Activated T-cell treated with anti-CD3 and anti-CD28 coated beads for 4 hours (primary cell): ENCODE data around the gene FBXW11.
"Not testable (repeated sequence)": the region's sequence is repeated elsewhere in the genome, so short reads cannot be mapped to it uniquely, and the experiment has no call there.

Source experiments
- DNase-seq: peaks from one replicate; pipeline ENCODE4 v3.0.0-alpha.2; 2020

Gene FBXW11

DNA sequence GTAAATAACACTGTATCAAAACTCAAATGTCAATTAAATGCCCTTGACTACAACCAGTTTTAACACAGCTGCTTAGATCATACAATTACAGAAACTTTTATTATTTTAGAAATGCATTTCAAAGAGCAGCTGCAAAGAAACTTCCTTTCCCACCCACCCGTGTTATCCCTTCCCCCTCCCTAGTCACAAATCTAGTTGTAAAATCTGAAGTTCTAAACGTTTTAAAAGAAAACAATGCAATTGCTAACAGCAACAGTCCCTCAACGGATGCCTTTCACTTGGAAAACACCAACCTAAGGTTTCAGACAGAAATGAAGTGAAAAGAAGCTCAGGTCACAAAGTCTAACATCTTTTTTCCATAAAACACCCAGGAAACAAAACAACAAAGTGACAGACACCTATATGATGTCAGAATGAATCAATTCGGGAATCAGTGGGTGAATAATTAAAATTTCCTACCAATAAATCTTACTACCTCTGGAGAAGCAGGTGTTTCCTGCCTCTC, 100.3 kb downstream of the FBXW11 start:
- DNase-seq: no peak

DNA sequence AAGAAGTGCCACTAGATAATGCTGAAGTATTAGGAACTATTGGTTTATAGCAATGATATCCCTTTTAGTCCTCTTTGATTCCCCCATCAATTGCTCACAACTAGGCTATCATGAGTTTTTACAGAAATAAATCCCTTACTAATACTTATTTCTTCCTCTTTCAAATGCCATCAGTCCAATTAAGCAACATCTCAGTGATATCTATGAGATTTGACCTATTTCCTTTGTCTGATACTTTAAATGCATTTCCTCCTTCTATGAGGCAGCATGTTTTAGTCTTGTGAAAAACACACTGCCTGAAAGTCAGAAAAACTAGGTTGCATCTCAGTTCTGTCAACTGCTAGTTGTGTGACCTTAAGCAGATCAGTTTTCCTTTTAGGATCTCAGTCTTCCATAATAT, 101.6 kb downstream of the FBXW11 start:
- DNase-seq: no peak

DNA sequence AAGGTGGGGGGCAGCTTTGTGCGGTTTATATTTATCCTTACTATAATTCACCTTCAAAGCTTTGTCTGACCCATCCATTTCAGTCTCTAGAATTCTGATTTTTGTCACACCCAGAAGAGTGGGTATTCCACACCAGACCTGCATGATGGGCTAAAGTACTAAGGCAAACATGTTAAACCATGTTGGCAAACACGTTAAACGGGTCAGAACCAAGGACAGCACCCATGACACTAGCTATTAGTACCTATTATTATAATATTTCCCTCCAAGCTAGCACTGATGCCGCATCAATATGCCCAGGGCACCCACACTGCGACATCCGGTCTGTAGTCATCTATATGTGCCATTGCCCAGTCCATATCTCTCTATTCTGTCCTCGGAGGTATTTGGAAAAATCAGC, 104.7 kb downstream of the FBXW11 start:
- DNase-seq: no peak

DNA sequence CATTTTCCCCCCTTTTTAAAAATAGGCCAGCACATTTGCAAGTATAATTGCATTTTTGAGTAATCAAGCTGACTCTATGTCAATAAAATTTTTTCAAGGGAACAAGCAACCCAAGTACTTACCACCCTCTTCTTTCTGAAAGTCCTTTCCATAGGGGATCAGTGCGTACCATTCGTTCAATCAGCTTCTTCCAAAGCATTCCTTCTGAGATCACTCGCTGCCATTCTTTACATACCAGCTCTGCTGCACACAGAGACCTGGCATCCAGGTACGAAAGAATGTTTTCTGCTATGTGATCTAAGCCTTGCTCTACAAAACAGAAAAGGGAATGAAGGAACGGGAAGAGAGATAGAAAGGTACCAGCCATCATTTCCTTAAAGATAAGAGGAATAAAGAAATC, 106.6 kb downstream of the FBXW11 start:
- DNase-seq: no peak

DNA sequence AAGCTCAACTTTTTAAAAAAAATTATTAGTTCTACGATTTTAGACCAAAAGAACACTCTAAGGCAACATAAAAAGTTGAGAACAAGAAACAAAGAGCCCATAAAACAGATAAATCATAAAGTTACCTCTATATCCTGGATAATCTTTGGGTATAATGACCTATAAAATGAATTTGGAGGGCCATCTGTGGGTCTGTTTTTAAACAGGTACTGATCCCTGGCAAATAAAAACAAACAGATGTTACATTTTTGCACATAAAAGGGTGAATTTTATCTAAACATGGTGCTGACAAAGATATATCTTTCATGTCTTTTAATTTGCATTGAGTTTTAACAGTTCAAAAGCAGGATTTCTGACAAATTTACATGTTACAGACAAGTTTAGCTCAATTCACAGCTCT, 107.6 kb downstream of the FBXW11 start:
- DNase-seq: no peak

DNA sequence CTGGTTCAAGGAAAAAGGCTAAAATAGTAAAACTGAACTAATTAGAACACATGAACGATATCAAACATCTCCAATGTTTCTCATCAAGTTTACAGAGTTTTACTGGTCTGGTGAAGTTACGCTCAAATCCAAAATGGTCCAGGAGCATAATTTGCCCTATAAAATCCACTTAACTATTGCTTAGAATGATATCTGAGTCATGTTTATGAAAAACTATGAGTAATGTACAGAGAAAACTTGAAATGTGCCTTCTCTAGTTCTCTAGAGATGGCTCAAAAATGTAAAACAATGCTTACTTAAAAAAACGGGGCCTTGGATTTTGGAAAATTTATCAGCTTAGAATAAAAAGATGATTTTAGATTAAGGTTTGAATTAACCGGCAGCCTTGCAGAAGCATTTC, 108.1 kb downstream of the FBXW11 start:
- no peak for DNase-seq

DNA sequence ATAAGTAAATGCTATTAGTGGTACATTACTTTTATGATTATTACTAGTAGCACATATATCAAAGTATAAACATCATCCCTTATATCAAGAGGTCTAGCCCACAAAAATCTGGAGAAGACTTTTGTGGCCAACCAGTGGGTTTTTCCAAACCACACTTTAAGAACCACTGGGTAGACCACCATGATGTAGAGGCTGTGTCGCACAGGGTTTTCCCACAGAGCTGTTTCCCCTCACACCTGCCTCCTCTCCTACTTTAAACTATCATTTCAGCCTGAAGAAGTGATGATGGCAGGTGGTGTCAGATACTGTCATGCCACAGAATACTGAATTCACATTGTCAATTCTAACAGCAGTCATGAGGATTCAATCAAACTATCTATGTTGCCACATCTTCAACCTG, 109.2 kb downstream of the FBXW11 start:
- DNase-seq: no peak

DNA sequence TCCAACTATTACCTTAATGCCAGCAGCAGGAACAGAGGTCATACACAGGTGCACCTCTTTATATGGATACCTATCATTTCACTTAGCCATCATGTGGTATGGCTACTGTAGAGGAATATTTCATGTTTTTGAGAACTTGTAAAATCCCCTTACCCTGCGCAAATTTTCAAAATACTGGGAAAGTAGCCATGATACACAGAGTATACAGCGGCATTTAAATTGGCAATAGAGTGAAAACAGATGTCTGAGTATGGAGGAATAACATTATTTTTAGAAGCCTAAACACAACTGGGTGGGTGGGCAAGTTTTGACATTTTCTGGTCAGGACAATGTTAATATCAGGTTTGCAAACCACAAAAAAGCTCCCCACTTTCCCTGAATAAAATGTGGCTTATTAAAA, 111.4 kb downstream of the FBXW11 start:
- no peak for DNase-seq

DNA sequence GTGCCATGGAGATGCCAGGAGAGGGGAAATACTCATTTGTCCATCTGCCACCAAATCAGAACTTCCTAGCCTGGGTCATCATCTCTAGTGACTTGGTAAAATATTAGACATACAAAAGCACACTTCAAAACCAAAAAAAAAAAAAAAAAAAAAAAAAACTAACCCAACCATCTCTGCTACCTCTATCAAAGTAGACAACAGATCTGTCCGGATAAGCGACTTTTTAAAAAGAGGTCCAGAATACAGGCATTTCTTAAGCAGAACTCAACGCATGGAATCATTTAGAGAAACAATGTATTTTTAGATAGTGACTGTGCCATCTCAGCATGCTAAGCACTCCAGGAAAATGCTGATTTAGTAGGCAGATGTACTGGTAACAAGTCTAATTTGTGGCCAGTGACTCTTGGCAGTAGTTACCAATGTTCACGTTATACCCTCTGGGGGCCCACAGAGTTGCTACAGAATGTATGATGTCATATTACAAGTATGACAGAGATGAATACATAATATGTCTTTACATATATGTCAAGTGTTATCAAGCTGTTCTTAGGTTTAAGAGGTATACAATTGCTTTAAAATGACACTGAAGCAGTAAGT, 113.0 kb downstream of the FBXW11 start:
- DNase-seq: no peak

DNA sequence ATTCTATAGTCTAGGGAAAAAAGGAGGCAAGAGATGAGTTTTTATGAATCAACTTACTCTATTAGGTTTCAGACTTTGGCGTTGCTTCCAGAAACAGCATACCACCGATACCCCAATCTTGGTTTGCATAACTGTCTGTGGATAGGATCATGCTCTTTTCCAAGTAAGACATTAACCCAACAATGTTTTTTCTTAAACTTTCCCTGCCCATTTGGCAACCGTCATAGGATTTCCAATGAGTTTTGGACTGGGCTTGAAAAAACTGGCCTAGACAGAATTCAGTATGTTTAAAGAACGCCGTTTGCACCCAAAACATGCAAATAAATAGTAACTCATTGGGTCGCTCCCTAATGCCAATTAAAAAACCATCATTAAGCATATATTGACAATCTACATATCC, 114.8 kb downstream of the FBXW11 start:
- no peak for DNase-seq

DNA sequence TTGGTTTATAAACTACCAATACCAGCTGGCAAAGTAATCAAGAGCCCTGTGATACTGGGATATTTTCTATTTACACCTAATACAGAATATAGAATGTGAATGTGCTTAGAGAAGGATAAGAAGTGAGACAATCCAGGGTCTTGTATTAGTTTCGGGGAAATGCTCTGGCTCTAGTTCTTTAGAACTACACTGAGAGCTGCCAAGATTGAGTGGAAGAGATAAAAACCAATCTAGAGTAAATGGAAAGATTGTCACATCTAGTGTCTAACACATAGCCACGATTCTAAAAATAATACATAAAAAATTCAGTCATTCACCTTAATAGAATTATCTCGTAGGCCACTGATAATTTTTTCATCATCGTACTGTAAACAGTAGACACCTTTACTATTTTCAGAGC, 115.3 kb downstream of the FBXW11 start:
- DNase-seq: no peak

DNA sequence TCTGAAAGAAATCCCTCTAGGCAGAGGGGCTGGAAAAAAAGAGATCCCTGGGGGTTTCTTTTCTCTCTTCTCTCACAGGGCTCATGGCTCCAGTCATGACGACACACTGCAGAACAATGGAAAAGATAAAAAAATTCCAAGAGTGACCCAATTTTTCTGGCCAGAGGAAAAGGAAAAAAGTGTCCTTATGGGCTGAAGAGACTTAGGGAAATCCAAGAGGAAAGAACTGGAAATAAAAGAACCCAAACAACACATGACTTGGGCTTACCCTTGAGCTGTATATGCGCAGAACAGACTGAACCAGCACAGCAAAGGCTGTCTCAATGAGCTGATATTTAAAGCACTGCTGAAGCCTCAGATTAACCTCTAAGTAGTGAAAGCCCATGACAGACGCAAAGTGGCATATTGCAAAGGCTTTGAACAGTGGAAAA, 118.4 kb downstream of the FBXW11 start:
- no peak for DNase-seq

DNA sequence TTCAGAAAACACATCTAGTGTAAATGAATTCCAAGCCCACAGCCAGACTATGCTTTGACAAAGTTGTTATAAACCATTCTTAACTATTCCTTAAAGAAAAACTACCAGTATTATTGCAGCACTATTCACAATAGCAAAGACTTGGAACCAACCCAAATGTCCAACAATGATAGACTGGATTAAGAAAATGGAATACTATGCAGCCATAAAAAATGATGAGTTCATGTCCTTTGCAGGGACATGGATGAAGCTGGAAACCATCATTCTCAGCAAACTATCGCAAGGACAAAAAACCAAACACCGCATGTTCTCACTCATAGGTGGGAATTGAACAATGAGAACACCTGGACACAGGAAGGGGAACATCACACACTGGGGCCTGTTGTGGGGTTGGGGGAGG, 120.4 kb downstream of the FBXW11 start:
- DNase-seq: not testable (repeated sequence)

DNA sequence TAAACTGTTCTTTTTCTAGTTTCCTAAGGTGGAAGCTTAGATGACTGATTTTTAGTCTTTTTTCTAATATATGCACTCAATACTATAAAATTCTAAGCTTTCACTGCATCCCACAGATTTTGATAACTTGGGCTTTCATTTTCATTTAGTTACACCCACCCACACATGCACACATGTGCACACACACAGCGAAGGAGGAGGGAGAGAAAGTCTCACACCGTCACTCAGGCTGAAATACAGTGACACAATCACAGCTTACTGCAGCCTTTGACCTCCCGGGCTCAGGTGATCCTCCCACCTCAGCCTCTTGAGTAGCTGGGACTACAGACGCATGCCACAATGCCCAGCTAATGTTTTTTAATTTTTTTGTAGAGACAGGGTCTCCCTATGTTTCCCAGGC, 124.3 kb downstream of the FBXW11 start:
- no peak for DNase-seq

DNA sequence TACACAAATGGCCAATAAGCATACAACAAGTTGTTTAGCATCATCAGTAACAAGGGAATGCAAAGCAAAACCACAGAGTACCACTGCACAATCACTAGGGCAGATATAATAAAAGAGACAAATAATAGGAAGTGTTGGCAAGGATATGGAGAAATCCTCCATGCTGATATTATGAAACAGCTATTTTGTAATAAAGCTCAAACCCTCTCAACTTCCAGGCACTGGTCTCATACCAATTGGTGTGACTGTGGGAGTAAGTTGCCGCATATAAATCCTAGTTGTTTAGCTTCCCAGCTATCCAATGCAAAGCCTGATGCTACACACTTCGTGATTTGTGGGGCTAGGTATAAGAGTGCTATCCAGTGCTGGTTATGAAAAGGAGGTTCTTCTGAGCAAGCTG, 132.2 kb downstream of the FBXW11 start:
- DNase-seq: no peak

DNA sequence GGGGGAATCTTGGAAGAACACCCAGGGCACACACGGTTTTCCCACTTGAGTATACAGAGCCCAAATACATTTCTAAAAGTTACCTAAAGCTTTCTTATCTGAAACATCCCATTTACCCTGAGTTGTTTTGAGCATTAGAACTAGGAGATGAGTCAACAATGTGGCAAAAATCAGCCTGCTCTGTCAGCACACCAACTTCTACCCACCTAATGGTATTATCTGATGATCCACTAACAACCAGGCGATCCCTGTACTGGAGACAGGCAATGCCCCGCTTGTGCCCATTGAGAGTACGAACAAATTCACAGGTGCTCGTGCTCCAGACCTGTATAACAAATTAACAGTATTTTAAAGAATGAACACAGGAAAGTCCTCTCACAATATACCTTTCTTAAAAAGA, 133.8 kb downstream of the FBXW11 start:
- DNase-seq: no peak

DNA sequence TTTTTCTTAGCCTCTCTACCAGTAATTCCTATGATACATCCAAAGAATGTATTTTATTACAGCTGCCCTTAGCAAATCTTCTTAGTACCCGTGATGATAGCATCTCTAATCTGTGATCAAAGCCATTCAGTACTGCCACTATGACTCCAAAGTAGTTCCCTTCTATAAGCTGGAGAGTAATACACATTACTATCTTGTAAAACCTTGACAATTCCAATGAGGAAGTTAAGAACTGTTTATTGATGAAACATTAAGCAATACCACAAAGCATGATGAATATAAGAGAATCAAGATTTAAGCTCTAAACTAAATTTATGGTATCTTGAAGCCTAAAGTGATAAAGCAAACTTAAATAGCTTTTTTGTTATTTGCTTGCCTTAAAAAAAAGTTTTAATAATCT, 134.7 kb downstream of the FBXW11 start:
- no peak for DNase-seq

DNA sequence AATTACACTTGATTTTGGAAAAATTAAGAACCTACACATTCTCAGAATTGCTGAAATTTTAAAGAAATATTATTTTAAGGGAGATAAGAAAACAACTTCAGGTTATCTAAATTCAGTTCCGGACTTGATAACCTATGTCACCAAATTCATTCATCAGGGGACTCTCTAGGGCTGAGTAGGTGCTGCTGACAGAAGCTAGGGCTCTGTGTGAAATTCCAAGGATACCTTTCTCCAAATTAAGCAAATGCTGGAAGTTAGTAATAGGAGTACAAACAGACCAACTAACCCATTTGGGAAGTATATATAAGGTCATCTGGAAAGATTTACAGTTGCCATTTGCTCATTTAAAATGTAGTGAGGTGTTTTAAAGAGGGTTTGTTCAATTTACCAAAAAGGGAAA, 136.5 kb downstream of the FBXW11 start:
- DNase-seq: no peak

DNA sequence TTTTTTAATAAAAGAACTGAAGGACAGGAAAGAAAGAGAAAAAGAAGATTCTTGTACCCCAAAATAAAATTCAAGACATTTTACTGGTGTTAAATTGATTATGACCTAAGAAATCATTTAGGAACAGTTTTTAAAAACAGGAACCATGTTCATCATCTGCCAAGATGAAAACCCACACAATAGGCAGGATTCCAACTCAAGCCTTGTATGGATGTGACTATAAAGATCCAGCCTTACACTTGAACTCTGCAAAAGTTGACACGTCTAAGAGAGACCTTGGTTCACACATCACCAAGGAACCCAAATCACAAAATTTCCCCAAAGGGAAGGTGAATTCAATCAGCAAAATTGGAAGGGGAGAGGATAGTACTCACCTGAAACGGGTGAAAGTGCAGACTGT, 138.2 kb downstream of the FBXW11 start:
- DNase-seq: no peak

DNA sequence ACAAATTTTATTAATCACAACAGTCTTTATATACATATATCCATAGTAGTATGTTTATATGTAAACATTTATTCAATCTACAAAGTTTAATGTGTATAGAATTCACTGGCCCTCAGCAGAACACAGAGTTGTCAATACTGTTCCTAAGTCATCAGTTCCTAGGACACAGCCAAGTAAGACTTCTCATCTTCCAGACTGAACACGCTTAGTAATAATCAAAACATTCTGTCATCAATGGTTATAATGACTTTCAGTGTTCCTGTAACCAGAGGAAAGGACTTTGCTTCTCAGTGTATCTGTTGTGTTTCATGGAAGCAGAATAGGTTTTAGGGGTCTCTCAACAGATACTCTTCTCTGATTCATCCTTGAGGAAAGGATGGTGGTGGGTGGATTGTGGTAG, 138.7 kb downstream of the FBXW11 start:
- DNase-seq: no peak

DNA sequence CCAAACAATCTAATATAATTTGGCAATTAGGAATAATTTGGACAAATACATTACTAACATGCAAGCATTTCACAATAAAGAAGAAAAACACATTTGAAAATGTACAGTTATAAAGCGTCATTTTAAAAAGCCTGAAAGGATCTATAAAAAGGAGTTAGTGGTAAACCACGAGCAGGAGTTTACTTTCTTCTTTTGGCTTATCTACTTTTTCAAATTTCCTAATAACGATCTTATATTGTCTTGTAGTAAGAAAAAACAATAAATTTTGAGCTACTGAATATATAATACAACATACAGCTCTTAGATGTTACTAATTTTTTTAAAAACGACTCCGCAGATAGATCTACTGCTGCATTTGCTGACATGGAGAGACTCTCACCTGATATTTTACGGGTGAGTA, 141.0 kb downstream of the FBXW11 start:
- DNase-seq: no peak

DNA sequence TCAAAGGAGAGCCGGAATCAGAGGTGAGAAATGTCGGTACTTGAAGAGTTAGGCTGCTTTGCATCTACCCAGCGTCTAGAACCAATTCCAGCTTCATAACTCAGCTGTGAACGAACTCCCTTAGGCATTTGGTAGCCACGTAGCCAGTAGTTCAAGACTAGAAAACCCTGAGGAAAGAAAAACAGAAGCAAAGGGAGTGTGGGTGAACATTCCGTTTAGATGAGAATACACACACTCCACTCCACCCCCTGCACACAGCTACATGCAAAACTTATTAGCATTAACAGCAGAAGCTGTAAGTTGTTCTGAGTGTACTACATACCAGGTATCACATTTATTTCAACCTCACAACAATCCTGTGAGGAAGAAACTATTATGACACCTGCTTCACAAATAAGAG, 142.5 kb downstream of the FBXW11 start:
- DNase-seq: no peak

DNA sequence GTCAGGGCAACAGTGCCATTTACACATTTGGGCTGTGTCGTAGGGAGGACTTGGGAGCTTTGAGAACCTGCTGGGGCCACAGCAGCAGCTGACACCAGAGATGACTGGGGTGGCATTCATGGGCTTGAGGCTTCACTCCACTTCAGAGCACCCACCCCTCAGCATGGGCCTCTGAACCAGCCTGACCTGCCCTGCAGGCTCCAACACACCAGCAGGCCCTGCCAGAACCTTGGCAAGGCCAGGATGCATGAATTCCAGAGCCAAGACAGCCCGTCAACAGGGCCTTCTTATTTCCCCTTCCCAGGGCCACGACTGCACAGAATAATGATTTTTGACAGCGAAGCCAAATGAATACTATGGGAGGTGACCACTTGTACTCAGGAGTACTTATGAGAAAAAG, 143.8 kb downstream of the FBXW11 start:
- no peak for DNase-seq

DNA sequence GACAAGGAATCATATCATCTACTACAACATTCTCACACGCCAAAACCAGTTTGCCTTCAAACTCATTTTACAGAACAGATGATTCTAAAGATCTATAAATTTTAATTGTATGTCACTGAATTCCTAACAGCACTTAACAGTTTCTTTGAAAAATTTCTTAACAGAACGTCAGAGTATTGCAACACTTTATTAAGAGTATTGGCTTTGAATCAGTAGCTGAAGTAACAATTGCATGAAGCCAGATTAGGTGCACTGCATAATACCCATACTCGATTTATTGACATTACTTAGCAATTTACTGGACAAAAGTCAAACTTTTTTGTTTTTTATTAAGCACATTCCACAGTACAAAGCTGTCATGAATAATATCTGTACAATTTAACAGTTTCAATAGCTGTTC, 145.1 kb downstream of the FBXW11 start:
- no peak for DNase-seq

DNA sequence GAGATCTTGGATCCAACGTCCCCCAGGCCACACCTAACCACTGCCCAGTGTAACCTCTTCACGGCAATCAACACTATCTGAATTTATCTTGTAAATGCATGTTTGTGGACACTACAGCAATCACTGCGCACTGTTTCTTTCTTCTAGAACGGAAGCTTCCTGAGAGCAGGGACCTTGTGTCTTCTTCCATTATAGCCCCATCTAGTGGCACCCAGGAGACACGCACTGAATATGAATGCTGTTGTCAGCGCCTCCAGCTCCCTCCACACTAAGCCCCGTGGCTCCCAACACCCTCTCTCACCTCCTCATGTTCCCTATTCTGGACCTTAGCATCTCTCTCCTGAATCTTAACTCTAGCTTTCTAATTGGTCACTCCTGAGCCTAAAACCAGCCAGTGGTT, 148.1 kb downstream of the FBXW11 start:
- DNase-seq: no peak

DNA sequence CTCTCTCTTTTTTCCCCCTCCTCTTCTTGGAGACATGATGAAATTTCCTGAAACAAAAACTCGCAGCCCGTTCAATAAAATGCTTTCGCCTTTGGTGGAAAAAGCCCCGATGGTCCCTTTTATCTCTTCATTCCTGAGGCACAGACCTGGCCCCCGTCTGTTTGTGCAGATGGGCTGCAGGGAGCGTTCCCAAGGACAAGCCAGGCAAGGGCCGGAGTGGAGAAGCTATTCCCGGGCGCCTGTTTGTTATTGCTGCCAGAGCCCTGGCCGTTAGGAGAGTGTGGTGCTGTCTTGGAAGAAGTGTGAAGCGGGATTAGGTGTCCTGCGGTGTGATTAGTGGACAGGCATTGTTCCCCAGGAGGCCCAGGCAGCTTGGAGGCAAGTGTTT, 149.0 kb downstream of the FBXW11 start:
- DNase-seq: no peak
